ENCODE results near the gene TMEM95. TPM values are rescaled to one million over a fixed set of nuclear protein-coding genes. Genes with fewer than 3 reads are reported as not detected.

TMEM95 gene
- polyA plus RNA-seq, 1 experiment = not detected

- Histone ChIP-seq H3K36me3 (ENCODE audit: control insufficient read depth, insufficient read depth, low read length) (no peaks in the 10 kb centered on the region), H3K4me3 (ENCODE audit: low read depth, low read length) (no peak overlapping the region), H3K27me3 (ENCODE audit: control insufficient read depth, insufficient read depth, low read length) (peaks cover 8% of the 10 kb centered on the region)
- CTCF ChIA-PET = interaction anchor here (2.3 kb wide), 1 partner anchor 23 kb away, joined by 13 read pairs; no protein-coding TSS in a partner anchor
- no peak for DNase-seq (ENCODE audit: low read depth)
- POLR2A ChIA-PET = no interaction called here
- TF ChIP-seq, protein P1, sequence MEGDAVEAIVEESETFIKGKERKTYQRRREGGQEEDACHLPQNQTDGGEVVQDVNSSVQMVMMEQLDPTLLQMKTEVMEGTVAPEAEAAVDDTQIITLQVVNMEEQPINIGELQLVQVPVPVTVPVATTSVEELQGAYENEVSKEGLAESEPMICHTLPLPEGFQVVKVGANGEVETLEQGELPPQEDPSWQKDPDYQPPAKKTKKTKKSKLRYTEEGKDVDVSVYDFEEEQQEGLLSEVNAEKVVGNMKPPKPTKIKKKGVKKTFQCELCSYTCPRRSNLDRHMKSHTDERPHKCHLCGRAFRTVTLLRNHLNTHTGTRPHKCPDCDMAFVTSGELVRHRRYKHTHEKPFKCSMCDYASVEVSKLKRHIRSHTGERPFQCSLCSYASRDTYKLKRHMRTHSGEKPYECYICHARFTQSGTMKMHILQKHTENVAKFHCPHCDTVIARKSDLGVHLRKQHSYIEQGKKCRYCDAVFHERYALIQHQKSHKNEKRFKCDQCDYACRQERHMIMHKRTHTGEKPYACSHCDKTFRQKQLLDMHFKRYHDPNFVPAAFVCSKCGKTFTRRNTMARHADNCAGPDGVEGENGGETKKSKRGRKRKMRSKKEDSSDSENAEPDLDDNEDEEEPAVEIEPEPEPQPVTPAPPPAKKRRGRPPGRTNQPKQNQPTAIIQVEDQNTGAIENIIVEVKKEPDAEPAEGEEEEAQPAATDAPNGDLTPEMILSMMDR (IDR thresholded peaks at IDR 0.05; ENCODE audit: insufficient read depth, low read depth, low read length) = no peak
Measured at GRCh38 chr17:7379134-7379533, 24.2 kb downstream of the TMEM95 start.

DNA sequence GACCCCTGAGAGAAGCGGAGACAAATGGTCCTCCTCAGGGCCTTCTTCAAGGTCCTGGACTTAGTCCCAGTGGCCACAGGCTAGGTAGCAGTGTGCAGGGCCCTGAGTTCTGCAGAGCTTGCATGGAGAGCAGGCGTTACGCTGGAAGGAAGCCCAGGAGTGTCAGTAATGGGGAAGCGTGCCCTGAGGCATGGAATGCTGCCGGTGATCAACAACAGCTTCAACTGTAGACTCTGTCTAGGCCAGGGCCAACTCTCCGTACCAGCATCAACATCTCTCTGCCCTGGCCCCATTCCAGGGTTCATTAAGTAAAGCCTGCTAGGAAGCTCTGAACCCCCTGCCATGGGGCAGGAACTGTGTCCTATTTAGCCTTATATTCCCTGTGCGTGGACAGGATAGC lies 25.4 kb downstream of the TMEM95 start:
- TF ChIP-seq, protein P1 (IDR thresholded peaks at IDR 0.05; ENCODE audit: insufficient read depth, low read depth, low read length) = no peak

DNA sequence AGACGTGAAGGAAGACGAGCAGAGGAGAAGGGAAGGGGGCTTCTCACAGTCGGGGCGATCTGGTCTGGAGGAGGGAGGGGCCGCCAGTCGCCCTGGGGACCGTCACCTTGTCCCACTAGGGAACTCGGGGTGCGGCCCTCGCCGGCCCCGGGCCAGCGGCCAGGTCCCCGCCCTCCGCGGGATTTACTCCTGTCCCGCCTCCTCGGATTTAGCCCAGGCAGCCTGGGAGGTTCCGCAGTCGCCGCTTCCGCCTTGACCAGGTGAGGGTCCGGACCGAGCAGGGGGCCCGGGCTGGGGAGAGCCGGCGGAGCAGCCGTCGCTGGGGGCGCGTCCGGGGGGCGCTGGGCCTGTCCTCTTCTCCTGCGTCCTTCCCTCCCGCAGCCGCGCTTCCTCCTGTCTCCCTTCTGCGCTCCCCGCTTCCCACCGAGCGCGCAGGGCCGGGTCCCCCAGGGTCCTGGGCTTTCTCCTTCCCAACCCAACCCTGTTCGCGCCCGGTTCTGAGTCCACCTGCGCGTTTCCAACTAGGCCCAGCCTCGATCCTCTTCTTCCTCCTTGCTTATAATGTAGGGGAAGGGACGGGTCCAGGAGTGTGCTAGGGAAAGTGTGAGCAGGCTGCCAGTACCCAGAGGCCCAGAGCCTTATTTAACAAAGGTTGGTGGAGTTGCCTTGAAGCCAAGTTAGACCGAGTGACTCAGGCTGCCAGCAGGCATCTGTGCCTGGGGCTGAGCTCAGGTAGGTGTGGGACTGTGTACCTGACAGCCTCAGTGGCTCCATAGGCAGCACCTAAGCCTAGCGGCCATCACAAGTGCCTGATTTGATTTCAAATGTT lies 26.1 kb downstream of the TMEM95 start, which contains the start of gene TNK1:
TNK1 (plus strand) TSS at position 235 of the 829 bp plus-strand sequence. CDS start 1,838 bp downstream, outside the sequence.
- no peak for DNase-seq (ENCODE audit: low read depth)
- H3K4me3 ChIP-seq (ENCODE audit: low read depth, low read length) = peak within 1 kb of the TSS; percentile 41
- TF ChIP-seq, protein P1 (IDR thresholded peaks at IDR 0.05; ENCODE audit: insufficient read depth, low read depth, low read length) = no peak
- peaks cover 8% of the 10 kb centered on the region for H3K27me3 ChIP-seq (ENCODE audit: control insufficient read depth, insufficient read depth, low read length)
- POLR2A ChIA-PET = no interaction called here
- CTCF ChIA-PET = interaction anchor here (0.7 to 2.3 kb wide), 3 partner anchors 25 to 179 kb away, joined by 3 to 13 read pairs (median 3); no protein-coding TSS in a partner anchor
- H3K36me3 ChIP-seq (ENCODE audit: control insufficient read depth, insufficient read depth, low read length) = no peaks in the 10 kb centered on the region

More for the DNA sequence above, 25.4 kb downstream of the TMEM95 start:
- no peaks in the 10 kb centered on the region for H3K36me3 ChIP-seq (ENCODE audit: control insufficient read depth, insufficient read depth, low read length)
- POLR2A ChIA-PET = no interaction called here
- peak; percentile 39 for DNase-seq (ENCODE audit: low read depth)
- H3K27me3 ChIP-seq (ENCODE audit: control insufficient read depth, insufficient read depth, low read length) = peaks cover 8% of the 10 kb centered on the region
- CTCF ChIA-PET = interaction anchor here (0.7 to 2.3 kb wide), 4 partner anchors 24 to 180 kb away, joined by 3 to 13 read pairs (median 3); no protein-coding TSS in a partner anchor
- peak overlapping the region; percentile 41 for H3K4me3 ChIP-seq (ENCODE audit: low read depth, low read length)

GRCh38 chr17:7382901-7383300 lies 27.9 kb downstream of the TMEM95 start:
- Histone ChIP-seq H3K27me3 (ENCODE audit: control insufficient read depth, insufficient read depth, low read length) (peaks cover 8% of the 10 kb centered on the region), H3K4me3 (ENCODE audit: low read depth, low read length) (no peak overlapping the region), H3K36me3 (ENCODE audit: control insufficient read depth, insufficient read depth, low read length) (peaks cover 2% of the 10 kb centered on the region; the same call in 1 of the 2 replicates)
- ChIA-PET CTCF (interaction anchor here (0.8 to 5.7 kb wide), 2 partner anchors 27 to 305 kb away, joined by 4 to 26 read pairs; partner anchors contain the start of genes TMEM95 and TP53), POLR2A (no interaction called here)
- TF ChIP-seq, protein P1 (IDR thresholded peaks at IDR 0.05; ENCODE audit: insufficient read depth, low read depth, low read length) = no peak
- no peak for DNase-seq (ENCODE audit: low read depth)

- Histone ChIP-seq H3K27me3 (ENCODE audit: control insufficient read depth, insufficient read depth, low read length) (peaks cover 8% of the 10 kb centered on the region), H3K4me3 (ENCODE audit: low read depth, low read length) (no peak overlapping the region)
- CTCF ChIA-PET = interaction anchor here (5.7 kb wide), 1 partner anchor 28 kb away, joined by 26 read pairs; the partner anchor contains the start of gene TMEM95
Measured at GRCh38 chr17:7383371-7383741, 28.4 kb downstream of the TMEM95 start.

More at GRCh38 chr17:7383371-7383741, 28.4 kb downstream of the TMEM95 start:
- peaks cover 4% of the 10 kb centered on the region for H3K36me3 ChIP-seq (ENCODE audit: control insufficient read depth, insufficient read depth, low read length)
- TF ChIP-seq, protein P1 (IDR thresholded peaks at IDR 0.05; ENCODE audit: insufficient read depth, low read depth, low read length) = no peak
- POLR2A ChIA-PET = no interaction called here
- DNase-seq (ENCODE audit: low read depth) = no peak
